Smooth muscle cell (in vitro differentiated cells): ENCODE data around the gene ARPC1A. TPM values are rescaled to one million over a fixed set of nuclear protein-coding genes. Genes with fewer than 3 reads are reported as not detected.
"Not testable (repeated sequence)": the region's sequence is repeated elsewhere in the genome, so short reads cannot be mapped to it uniquely, and the experiment has no call there.

ENCODE experiments used
- DNase-seq: peaks from one replicate; lab custom pipeline; 2025; ENCODE audit not compliant: unreplicated experiment; lab: John Stamatoyannopoulos, UW
- H2AFZ ChIP-seq: fragments of 200-600 bp; sonication (generic); 2 replicates; pipeline ENCODE4 v1.6.0; 2016; ENCODE audit warnings: antibody characterized with exemption, low read depth, mild to moderate bottlenecking
- H3F3A ChIP-seq: fragments of 200-600 bp; sonication (generic); 2 replicates; pipeline ENCODE4 v1.6.0; 2017; ENCODE audit warnings: antibody characterized with exemption, low read depth
- H3K27ac ChIP-seq: fragments of 200-600 bp; sonication (generic); 2 replicates; pipeline ENCODE4 v1.5.1; 2016; ENCODE audit warnings: low read depth, mild to moderate bottlenecking
- H3K27me3 ChIP-seq: fragments of 200-600 bp; sonication (generic); 2 replicates; pipeline ENCODE4 v1.6.1; 2016; ENCODE audit warnings: low read depth, mild to moderate bottlenecking
- H3K36me3 ChIP-seq: fragments of 200-600 bp; sonication (generic); 2 replicates; pipeline ENCODE4 v1.5.1; 2016; ENCODE audit warnings: low read depth
- H3K4me1 ChIP-seq: fragments of 200-600 bp; sonication (generic); 2 replicates; pipeline ENCODE4 v1.5.1; 2016; ENCODE audit warnings: low read depth
- H3K4me2 ChIP-seq: fragments of 200-600 bp; sonication (generic); 2 replicates; pipeline ENCODE4 v1.6.0; 2016; ENCODE audit warnings: mild to moderate bottlenecking
- H3K4me3 ChIP-seq: fragments of 200-600 bp; sonication (generic); 2 replicates; pipeline ENCODE4 v1.5.1; 2016; ENCODE audit warnings: mild to moderate bottlenecking
- H3K79me2 ChIP-seq: fragments of 200-600 bp; sonication (generic); 2 replicates; pipeline ENCODE4 v1.6.0; 2016; ENCODE audit warnings: low read depth, mild to moderate bottlenecking
- H3K9ac ChIP-seq: fragments of 200-600 bp; sonication (generic); 2 replicates; pipeline ENCODE4 v1.6.0; 2016; ENCODE audit warnings: low read depth
- H3K9me3 ChIP-seq: fragments of 200-600 bp; sonication (generic); replicated peaks from 2 replicates; pipeline ENCODE4 v1.5.1; 2016; ENCODE audit warnings: low read depth
- H4K20me1 ChIP-seq: fragments of 200-600 bp; sonication (generic); 2 replicates; pipeline ENCODE4 v1.6.0; 2016; ENCODE audit warnings: low read depth
- CTCF ChIP-seq: fragments of 200-600 bp; sonication (generic); IDR thresholded peaks from 2 replicates; pipeline ENCODE4 v1.5.1; 2017; ENCODE audit warnings: borderline replicate concordance, mild to moderate bottlenecking, antibody characterized with exemption; ENCODE audit not compliant: insufficient read depth, poor library complexity, severe bottlenecking
- WGBS: methylation state at CpG from one replicate; pipeline ENCODE4 v1.1.7; 2016; ENCODE audit warnings: low lambda C conversion rate; 5-methylcytosine and 5-hydroxymethylcytosine counted together
- polyA plus RNA-seq: library from polyadenylated mRNA; unstranded; fragments of >200 nt; fragmentation: Nextera tagmentation; extraction: Ambion mirVana; gene quantifications from 2 replicates; pipeline ENCODE4 v1.2.1, GENCODE V29; 2016
- total RNA-seq: library from RNA; depleted of rRNA; stranded (reverse); fragments of >200 nt; gene quantifications from 2 replicates; pipeline ENCODE4 v1.2.3, GENCODE V29; 2014

ARPC1A gene
- total and polyA plus RNA-seq, 2 experiments from 2014 or later: 85.0 to 113 TPM

DNA sequence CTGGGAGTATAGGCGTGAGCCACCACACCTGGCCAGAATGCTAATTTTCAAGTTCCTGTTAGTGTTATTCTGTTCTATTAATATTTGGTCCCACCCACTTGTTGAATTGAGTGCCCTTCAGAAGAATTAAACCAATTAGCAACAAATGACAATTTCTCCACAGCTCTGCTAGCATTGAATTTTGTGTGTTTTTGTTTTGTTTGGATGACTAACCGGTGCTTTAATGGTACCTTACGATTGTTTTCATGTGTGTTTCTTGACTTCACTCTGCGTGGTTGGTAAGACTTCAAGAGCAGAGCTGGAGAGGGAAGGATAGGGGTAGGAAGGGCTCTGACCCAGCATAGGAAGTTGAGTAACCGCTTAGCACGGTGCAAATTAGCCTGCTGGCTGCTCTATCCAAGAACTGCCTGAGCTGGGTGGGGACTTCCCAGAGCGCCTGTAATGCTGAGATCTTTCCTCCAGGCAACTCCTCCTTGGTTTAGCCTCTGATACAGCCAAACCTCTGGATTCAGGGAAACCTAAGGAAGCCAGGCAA is 53.4 kb downstream of the ARPC1A start:
- Histone ChIP-seq H3K27ac (peak overlapping the region; percentile 78), H3K9me3 (no peaks in the 10 kb centered on the region), H3F3A (peaks cover 10% of the 10 kb centered on the region), H3K27me3 (no peaks in the 10 kb centered on the region), H3K9ac (no peak overlapping the region), H3K79me2 (peaks cover 75% of the 10 kb centered on the region), H3K36me3 (no peaks in the 10 kb centered on the region), H3K4me3 (no peak overlapping the region), H4K20me1 (peaks cover 65% of the 10 kb centered on the region), H3K4me2 (peak overlapping the region; percentile 47), H3K4me1 (peaks cover 4% of the 10 kb centered on the region), H2AFZ (no peak overlapping the region)
- peak; percentile 15 for DNase-seq
- TF ChIP-seq CTCF: no peak
- 48% methylated on average over 7 of the region's 7 CpGs for WGBS

DNA sequence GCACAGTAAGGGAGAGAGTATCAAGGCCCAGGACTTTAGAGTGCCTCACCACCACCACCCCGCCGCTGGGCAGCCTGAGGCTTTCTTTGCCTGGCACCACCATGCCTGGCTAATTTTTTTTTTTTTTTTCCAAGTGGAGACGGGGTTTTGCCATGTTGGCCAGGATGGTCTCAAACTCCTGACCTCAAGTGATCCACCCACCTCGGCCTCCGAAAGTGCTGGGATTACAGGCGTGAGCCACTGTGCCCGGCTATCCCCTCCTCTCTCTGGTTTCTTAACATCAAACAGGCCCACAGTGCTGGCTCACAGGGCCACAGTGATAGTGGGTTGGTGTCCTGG is 54.0 kb downstream of the ARPC1A start:
- DNase-seq, H3K4me3 ChIP-seq, H3K4me1 ChIP-seq, H3K36me3 ChIP-seq, H3K9me3 ChIP-seq, H3K27me3 ChIP-seq, H2AFZ ChIP-seq: not testable (repeated sequence)
- H3K4me2 ChIP-seq: peak overlapping the region; percentile 47
- H3K9ac ChIP-seq: peak overlapping the region; percentile 39
- H4K20me1 ChIP-seq: peaks cover 70% of the 10 kb centered on the region
- peaks cover 10% of the 10 kb centered on the region for H3F3A ChIP-seq
- 56% methylated on average over 7 of the region's 7 CpGs for WGBS
- H3K79me2 ChIP-seq: peaks cover 74% of the 10 kb centered on the region
- peak overlapping the region; percentile 78 for H3K27ac ChIP-seq

DNA sequence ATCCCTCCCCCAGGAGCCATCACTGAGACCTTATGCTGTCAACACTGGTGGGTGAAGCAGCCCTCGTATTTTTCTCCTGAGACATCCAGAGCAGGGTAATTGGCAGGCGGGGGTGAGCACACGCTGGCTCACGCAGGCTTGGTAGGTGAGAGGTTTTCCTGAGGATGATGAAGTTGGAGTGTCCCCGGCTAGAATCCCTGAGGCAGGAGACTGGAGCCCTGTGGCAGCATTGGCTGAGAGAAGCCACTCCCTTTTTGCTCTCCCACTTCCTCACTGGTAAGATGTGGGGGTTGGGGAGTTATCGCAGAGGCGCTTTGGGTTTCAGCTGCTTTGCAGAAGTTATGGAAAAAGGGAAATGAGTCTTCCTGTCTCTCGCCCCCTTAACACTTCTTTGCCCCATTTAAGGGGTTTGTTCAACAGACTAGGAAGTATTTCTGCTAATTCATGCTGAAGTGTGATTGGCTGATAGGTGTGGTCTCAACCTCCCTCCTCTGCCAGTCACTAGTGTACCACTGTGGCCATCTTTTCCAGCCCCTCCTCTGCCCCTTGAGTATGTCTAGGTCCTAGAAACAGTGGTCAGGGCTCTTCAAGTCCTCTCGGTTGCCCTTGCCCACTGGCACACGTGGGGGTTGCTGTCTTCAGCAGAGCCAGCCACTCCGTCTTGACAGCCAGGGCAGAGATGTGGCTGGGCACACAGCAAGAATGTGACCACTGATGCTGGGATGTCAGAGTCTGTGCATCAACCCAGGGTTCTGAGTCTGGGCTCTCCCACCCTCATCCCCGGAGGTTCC is 54.5 kb downstream of the ARPC1A start:
- peaks cover 71% of the 10 kb centered on the region for H4K20me1 ChIP-seq
- no peak overlapping the region for H2AFZ ChIP-seq
- 62% methylated on average over 12 of the region's 12 CpGs for WGBS
- peak overlapping the region; percentile 78 for H3K27ac ChIP-seq
- H3K4me2 ChIP-seq: peak overlapping the region; percentile 47
- H3F3A ChIP-seq: peaks cover 10% of the 10 kb centered on the region
- H3K27me3 ChIP-seq: no peaks in the 10 kb centered on the region
- peaks cover 4% of the 10 kb centered on the region for H3K4me1 ChIP-seq
- H3K4me3 ChIP-seq: no peak overlapping the region
- no peak for DNase-seq
- TF ChIP-seq CTCF: no peak
- no peaks in the 10 kb centered on the region for H3K9me3 ChIP-seq
- H3K36me3 ChIP-seq: no peaks in the 10 kb centered on the region
- H3K79me2 ChIP-seq: peaks cover 69% of the 10 kb centered on the region
- peak overlapping the region; percentile 39 for H3K9ac ChIP-seq

- H3F3A ChIP-seq: peaks cover 10% of the 10 kb centered on the region
- TF ChIP-seq CTCF: no peak
- no peaks in the 10 kb centered on the region for H3K36me3 ChIP-seq
- peak overlapping the region; percentile 47 for H3K4me2 ChIP-seq
- H3K27ac ChIP-seq: peak overlapping the region; percentile 78
- H3K4me1 ChIP-seq: peaks cover 4% of the 10 kb centered on the region
- no peaks in the 10 kb centered on the region for H3K27me3 ChIP-seq
- peaks cover 60% of the 10 kb centered on the region for H3K79me2 ChIP-seq
- H2AFZ ChIP-seq: no peak overlapping the region
- 96% methylated on average over 16 of the region's 16 CpGs for WGBS
- H3K9ac ChIP-seq: no peak overlapping the region
- H3K9me3 ChIP-seq: no peaks in the 10 kb centered on the region
- DNase-seq: no peak
- peaks cover 70% of the 10 kb centered on the region for H4K20me1 ChIP-seq
- H3K4me3 ChIP-seq: no peak overlapping the region
Observed at GRCh38 chr7:99380823-99381663, 55.3 kb downstream of the ARPC1A start.
